Measurements from ENCODE around the gene LDB2.

DNA sequence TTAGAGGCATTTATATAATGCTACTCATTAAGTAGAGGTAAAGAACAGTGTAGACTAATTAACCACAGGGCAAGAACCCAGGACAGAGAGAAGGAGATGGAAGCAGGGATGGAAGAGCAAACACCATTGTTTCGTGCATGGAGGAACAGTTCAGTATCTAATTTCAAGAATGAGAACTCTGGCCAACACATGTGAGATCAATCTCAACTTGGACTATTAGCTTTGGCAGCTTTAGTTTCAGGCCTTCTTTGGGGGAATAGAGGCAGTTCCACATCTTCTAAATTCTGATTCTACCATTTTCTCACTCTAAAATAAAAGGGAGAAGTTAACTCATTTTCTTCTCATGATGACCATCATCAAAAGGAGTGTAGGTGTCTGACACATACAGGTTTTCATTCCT lies 207.0 kb downstream of the LDB2 start:
- TF ChIP-seq, protein P1, sequence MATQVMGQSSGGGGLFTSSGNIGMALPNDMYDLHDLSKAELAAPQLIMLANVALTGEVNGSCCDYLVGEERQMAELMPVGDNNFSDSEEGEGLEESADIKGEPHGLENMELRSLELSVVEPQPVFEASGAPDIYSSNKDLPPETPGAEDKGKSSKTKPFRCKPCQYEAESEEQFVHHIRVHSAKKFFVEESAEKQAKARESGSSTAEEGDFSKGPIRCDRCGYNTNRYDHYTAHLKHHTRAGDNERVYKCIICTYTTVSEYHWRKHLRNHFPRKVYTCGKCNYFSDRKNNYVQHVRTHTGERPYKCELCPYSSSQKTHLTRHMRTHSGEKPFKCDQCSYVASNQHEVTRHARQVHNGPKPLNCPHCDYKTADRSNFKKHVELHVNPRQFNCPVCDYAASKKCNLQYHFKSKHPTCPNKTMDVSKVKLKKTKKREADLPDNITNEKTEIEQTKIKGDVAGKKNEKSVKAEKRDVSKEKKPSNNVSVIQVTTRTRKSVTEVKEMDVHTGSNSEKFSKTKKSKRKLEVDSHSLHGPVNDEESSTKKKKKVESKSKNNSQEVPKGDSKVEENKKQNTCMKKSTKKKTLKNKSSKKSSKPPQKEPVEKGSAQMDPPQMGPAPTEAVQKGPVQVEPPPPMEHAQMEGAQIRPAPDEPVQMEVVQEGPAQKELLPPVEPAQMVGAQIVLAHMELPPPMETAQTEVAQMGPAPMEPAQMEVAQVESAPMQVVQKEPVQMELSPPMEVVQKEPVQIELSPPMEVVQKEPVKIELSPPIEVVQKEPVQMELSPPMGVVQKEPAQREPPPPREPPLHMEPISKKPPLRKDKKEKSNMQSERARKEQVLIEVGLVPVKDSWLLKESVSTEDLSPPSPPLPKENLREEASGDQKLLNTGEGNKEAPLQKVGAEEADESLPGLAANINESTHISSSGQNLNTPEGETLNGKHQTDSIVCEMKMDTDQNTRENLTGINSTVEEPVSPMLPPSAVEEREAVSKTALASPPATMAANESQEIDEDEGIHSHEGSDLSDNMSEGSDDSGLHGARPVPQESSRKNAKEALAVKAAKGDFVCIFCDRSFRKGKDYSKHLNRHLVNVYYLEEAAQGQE (IDR thresholded peaks at IDR 0.05; ENCODE audit: unreplicated experiment): no peak
- TF ChIP-seq, protein P2, sequence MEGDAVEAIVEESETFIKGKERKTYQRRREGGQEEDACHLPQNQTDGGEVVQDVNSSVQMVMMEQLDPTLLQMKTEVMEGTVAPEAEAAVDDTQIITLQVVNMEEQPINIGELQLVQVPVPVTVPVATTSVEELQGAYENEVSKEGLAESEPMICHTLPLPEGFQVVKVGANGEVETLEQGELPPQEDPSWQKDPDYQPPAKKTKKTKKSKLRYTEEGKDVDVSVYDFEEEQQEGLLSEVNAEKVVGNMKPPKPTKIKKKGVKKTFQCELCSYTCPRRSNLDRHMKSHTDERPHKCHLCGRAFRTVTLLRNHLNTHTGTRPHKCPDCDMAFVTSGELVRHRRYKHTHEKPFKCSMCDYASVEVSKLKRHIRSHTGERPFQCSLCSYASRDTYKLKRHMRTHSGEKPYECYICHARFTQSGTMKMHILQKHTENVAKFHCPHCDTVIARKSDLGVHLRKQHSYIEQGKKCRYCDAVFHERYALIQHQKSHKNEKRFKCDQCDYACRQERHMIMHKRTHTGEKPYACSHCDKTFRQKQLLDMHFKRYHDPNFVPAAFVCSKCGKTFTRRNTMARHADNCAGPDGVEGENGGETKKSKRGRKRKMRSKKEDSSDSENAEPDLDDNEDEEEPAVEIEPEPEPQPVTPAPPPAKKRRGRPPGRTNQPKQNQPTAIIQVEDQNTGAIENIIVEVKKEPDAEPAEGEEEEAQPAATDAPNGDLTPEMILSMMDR (conservative IDR thresholded peaks at IDR 0.05; ENCODE audit: low read depth in 2 of 2): no peak
- TF ChIP-seq, protein P3, sequence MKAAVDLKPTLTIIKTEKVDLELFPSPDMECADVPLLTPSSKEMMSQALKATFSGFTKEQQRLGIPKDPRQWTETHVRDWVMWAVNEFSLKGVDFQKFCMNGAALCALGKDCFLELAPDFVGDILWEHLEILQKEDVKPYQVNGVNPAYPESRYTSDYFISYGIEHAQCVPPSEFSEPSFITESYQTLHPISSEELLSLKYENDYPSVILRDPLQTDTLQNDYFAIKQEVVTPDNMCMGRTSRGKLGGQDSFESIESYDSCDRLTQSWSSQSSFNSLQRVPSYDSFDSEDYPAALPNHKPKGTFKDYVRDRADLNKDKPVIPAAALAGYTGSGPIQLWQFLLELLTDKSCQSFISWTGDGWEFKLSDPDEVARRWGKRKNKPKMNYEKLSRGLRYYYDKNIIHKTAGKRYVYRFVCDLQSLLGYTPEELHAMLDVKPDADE (IDR thresholded peaks at IDR 0.05): no peak
- TF ChIP-seq EZH2 (IDR thresholded peaks at IDR 0.05; ENCODE audit: low read depth, unreplicated experiment) (no peak), JUNB (IDR thresholded peaks at IDR 0.05; ENCODE audit: unreplicated experiment) (no peak), EZH2phosphoT487 (IDR thresholded peaks at IDR 0.05; ENCODE audit: unreplicated experiment) (no peak), ZNF331 (CRISPR knock-in tag; IDR thresholded peaks at IDR 0.05; ENCODE audit: low read depth) (no peak), POLR2AphosphoS5 (IDR thresholded peaks at IDR 0.05; ENCODE audit: low read depth) (no peak), CREB1 (CRISPR knock-in tag; IDR thresholded peaks at IDR 0.05; ENCODE audit: low read depth) (no peak), ZNF114 (CRISPR knock-in tag; IDR thresholded peaks at IDR 0.05) (no peak), STAT1 (IDR thresholded peaks at IDR 0.05; ENCODE audit: unreplicated experiment) (no peak), NANOG (IDR thresholded peaks at IDR 0.05; ENCODE audit: borderline replicate concordance) (no peak)
